Loucy (cell line): Measurements from ENCODE around the gene CDH13.

ENCODE experiments used
- CTCF ChIP-seq: fragments of 200-600 bp; sonication (generic); conservative IDR thresholded peaks from 2 replicates; pipeline ENCODE4 v1.5.1; 2014; ENCODE audit warnings: mild to moderate bottlenecking, antibody characterized with exemption, low read length
- EZH2phosphoT487 ChIP-seq: fragments of 200-600 bp; IDR thresholded peaks from 2 replicates; pipeline ENCODE4 v1.6.1; 2018; ENCODE audit warnings: antibody characterized with exemption, mild to moderate bottlenecking, moderate library complexity, borderline replicate concordance

- TF ChIP-seq CTCF (no peak), EZH2phosphoT487 (no peak)
Observed at GRCh38 chr16:83143788-83144187, 517.0 kb downstream of the CDH13 start.
